Measurements from ENCODE around the gene MAPKBP1. TPM values are rescaled to one million over a fixed set of nuclear protein-coding genes. Genes with fewer than 3 reads are reported as not detected.

The MAPKBP1 gene
- total RNA-seq, 1 donor from 2014 or later: 27.6 TPM

- H3K27me3 ChIP-seq: no peaks in the 10 kb centered on the region
These were observed 83.0 kb downstream of the MAPKBP1 start for GRCh38 chr15:41857316-41857715.

DNA sequence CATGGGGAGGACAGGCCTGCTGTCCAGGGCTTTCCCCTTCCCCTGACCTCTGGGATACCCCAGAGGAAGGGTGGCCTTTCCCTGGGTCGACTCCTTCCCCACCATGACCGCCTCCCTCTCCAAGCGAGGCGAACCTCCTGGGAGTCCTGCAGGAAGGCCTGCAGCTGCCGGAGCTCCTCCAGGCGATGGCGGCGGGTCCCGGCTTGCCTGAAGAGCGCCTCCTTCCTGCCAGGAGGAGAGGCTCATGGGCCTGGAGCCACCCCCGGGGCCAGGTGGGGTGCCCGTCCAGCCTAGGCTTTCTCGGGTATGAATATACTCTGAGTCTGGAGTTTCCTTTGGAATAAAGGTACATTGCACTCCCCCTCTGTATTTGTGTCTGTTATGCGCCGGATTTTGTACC is 84.5 kb downstream of the MAPKBP1 start:
- DNase-seq (ENCODE audit: low spot score in 2 of 2): no peak

More at GRCh38 chr15:41857316-41857715, 83.0 kb downstream of the MAPKBP1 start:
- TF ChIP-seq CTCF (IDR thresholded peaks at IDR 0.05): no peak
- intact Hi-C loops (cut with DNase I): no loop called here
- Histone ChIP-seq H3K9me3 (no peaks in the 10 kb centered on the region), H3K4me1 (no peaks in the 10 kb centered on the region), H3K36me3 (no peaks in the 10 kb centered on the region), H3K4me3 (no peak overlapping the region), H3K27ac (no peak overlapping the region)
- DNase-seq (ENCODE audit: low spot score in 2 of 2): no peak

DNA sequence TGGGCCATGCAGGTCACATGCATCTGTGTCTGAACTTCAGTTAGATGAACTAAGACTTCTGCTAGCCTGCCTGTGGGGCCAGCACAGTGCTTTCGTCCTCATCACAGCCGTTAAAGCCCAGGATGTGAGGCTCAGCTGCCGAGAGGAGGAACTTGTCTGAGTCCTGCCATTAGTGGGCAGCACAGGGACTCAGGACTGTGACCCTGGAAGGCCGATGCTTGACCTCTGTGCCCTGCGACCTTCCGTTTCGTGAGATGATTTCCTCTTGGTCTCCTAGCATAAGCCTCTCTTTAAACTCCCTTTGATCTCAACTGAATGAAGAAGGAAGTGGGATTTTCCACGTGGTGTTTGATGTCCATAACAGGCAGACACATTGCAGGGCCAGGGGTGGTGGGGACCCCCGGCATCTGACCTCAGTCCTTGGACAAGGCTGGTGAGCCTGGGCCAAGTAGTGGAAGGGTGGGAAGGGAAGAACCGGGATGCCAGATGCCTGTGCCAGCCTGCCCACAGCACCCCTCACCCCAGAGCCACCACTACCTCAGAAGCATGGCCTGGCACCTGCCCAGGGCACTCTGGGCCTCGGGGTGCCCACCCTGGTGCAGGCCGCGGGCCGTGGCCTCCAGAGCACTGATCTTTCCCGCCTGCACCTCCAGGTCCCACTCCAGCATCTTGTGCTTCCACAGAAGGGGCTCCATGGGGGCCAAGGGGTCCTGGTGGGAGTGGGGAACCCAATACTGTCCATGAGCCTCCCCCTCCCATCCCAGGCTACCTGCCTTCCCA is 86.0 kb downstream of the MAPKBP1 start:
- no peak for TF ChIP-seq CTCF (IDR thresholded peaks at IDR 0.05)
- H3K4me1 ChIP-seq: no peaks in the 10 kb centered on the region
- no peak overlapping the region for H3K4me3 ChIP-seq
- H3K27ac ChIP-seq: no peak overlapping the region
- H3K36me3 ChIP-seq: no peaks in the 10 kb centered on the region
- DNase-seq (ENCODE audit: low spot score in 2 of 2): no peak
- H3K9me3 ChIP-seq: no peaks in the 10 kb centered on the region
- no peaks in the 10 kb centered on the region for H3K27me3 ChIP-seq
- intact Hi-C loops (cut with DNase I): no loop called here

More for the DNA sequence above, 84.5 kb downstream of the MAPKBP1 start:
- no peak overlapping the region for H3K27ac ChIP-seq
- intact Hi-C loops (cut with DNase I): no loop called here
- H3K4me1 ChIP-seq: no peaks in the 10 kb centered on the region
- TF ChIP-seq CTCF (IDR thresholded peaks at IDR 0.05): no peak
- no peaks in the 10 kb centered on the region for H3K36me3 ChIP-seq
- H3K27me3 ChIP-seq: no peaks in the 10 kb centered on the region
- H3K9me3 ChIP-seq: no peaks in the 10 kb centered on the region
- no peak overlapping the region for H3K4me3 ChIP-seq

- TF ChIP-seq CTCF (IDR thresholded peaks at IDR 0.05): no peak
- Histone ChIP-seq H3K4me1 (no peaks in the 10 kb centered on the region), H3K27ac (no peak overlapping the region), H3K4me3 (no peak overlapping the region), H3K36me3 (no peaks in the 10 kb centered on the region), H3K27me3 (no peaks in the 10 kb centered on the region), H3K9me3 (no peaks in the 10 kb centered on the region)
- DNase-seq (ENCODE audit: low spot score in 2 of 2): no peak
- intact Hi-C loops (cut with DNase I): no loop called here
These were observed 87.6 kb downstream of the MAPKBP1 start for GRCh38 chr15:41861736-41862356.

DNA sequence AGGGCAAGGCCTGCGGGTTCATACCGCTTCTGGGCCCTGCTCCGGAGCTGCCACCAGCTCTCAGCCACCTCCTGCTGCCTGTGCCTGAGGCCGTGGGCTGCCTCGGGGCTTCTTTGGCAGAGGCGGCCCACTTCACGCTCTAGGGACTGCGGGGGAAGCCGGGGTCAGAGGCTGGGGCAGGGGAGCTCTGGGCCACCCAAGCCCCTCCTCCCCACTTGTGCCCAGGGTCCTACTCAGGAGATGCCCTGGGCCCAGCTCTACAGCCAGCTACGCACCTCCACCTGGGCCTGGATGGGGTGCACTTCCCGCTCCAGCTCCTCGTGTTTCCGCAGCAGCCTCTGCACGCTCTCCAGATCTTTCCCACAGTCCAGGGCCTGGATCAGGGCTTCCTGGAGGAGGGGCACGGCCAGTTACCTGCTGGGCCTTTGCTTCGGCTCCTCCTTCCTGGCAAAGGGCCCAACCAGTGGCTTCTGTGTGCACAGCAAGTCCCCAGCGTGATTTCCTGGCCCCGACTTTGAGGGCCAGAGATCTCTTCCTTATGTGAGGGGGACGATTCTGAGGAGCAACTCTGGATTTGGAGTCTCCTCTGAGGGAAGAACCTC is 88.3 kb downstream of the MAPKBP1 start:
- no peaks in the 10 kb centered on the region for H3K36me3 ChIP-seq
- no peaks in the 10 kb centered on the region for H3K27me3 ChIP-seq
- intact Hi-C loops (cut with DNase I): no loop called here
- TF ChIP-seq CTCF (IDR thresholded peaks at IDR 0.05): no peak
- no peak overlapping the region for H3K27ac ChIP-seq
- no peaks in the 10 kb centered on the region for H3K4me1 ChIP-seq
- H3K4me3 ChIP-seq: no peak overlapping the region
- H3K9me3 ChIP-seq: no peaks in the 10 kb centered on the region
- DNase-seq (ENCODE audit: low spot score in 2 of 2): no peak

Measured in ascending aorta (tissue), 2 donors.